ENCODE data around the gene SETD5.

SETD5 gene

DNA sequence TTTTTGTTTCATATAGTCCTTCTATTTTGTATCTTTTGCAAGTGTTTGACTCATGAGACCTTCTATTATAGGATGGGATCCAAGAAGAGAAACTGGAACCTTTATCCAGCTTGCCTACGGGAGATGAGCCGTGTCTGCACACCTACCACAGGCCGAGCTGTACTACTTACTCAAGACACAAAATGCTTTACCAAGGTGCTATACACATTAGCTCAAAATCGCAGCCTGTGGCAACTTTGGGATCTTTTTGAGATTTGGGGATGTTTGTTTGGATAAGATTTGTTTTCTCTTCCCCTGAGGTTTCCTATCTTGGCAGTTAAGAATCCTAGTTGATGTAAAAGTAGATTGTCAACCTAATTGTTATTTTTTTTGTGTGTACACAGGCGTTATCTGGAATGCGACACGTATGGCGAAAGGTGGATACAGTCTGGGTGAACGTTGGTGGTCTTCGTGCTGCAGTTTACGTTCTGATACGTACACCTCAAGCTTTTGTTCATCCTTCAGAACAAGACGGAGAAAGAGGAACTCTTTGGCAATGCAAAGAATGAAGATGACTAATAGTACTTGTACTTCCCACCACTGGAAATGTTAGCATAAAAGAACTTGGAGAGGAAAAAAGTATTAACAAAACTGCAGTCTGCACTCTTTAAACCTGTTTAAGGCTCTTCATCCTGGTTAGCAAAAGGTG is 13.1 kb upstream of the SETD5 start:
- H3K4me1 ChIP-seq (ENCODE audit: insufficient read depth, low read length): peaks cover 4% of the 10 kb centered on the region
- peaks cover 41% of the 10 kb centered on the region for H3K36me3 ChIP-seq (ENCODE audit: insufficient read depth, low read length)
- H3K9me3 ChIP-seq (ENCODE audit: low read length): no peaks in the 10 kb centered on the region
- H2AFZ ChIP-seq (ENCODE audit: low read depth, low read length): no peak overlapping the region
- no peak overlapping the region for H3K4me3 ChIP-seq (ENCODE audit: low read length)
- H3K27me3 ChIP-seq (ENCODE audit: insufficient read depth, low read length): no peaks in the 10 kb centered on the region

GRCh38 chr3:9385187-9386077 is 12.0 kb upstream of the SETD5 start:
- H3K36me3 ChIP-seq (ENCODE audit: insufficient read depth, low read length): peaks cover 51% of the 10 kb centered on the region
- H2AFZ ChIP-seq (ENCODE audit: low read depth, low read length): no peak overlapping the region
- no peaks in the 10 kb centered on the region for H3K9me3 ChIP-seq (ENCODE audit: low read length)
- no peak overlapping the region for H3K4me3 ChIP-seq (ENCODE audit: low read length)
- H3K27me3 ChIP-seq (ENCODE audit: insufficient read depth, low read length): no peaks in the 10 kb centered on the region
- no peaks in the 10 kb centered on the region for H3K4me1 ChIP-seq (ENCODE audit: insufficient read depth, low read length)

- H3K4me3 ChIP-seq (ENCODE audit: low read length): no peak overlapping the region
- no peaks in the 10 kb centered on the region for H3K27me3 ChIP-seq (ENCODE audit: insufficient read depth, low read length)
- no peak overlapping the region for H2AFZ ChIP-seq (ENCODE audit: low read depth, low read length)
- H3K9me3 ChIP-seq (ENCODE audit: low read length): no peaks in the 10 kb centered on the region
- peaks cover 58% of the 10 kb centered on the region for H3K36me3 ChIP-seq (ENCODE audit: insufficient read depth, low read length)
- H3K4me1 ChIP-seq (ENCODE audit: insufficient read depth, low read length): no peaks in the 10 kb centered on the region
Measured at GRCh38 chr3:9386078-9386459, 11.3 kb upstream of the SETD5 start.

- Histone ChIP-seq H2AFZ (ENCODE audit: low read depth, low read length) (no peak overlapping the region), H3K9me3 (ENCODE audit: low read length) (no peaks in the 10 kb centered on the region), H3K4me3 (ENCODE audit: low read length) (no peak overlapping the region), H3K36me3 (ENCODE audit: insufficient read depth, low read length) (peaks cover 64% of the 10 kb centered on the region), H3K4me1 (ENCODE audit: insufficient read depth, low read length) (no peaks in the 10 kb centered on the region), H3K27me3 (ENCODE audit: insufficient read depth, low read length) (no peaks in the 10 kb centered on the region)
Measured at GRCh38 chr3:9386501-9387321, 10.7 kb upstream of the SETD5 start.

GRCh38 chr3:9387322-9387655 is 10.1 kb upstream of the SETD5 start:
- H2AFZ ChIP-seq (ENCODE audit: low read depth, low read length): no peak overlapping the region
- peaks cover 70% of the 10 kb centered on the region for H3K36me3 ChIP-seq (ENCODE audit: insufficient read depth, low read length)
- H3K27me3 ChIP-seq (ENCODE audit: insufficient read depth, low read length): no peaks in the 10 kb centered on the region
- no peaks in the 10 kb centered on the region for H3K4me1 ChIP-seq (ENCODE audit: insufficient read depth, low read length)
- H3K9me3 ChIP-seq (ENCODE audit: low read length): no peaks in the 10 kb centered on the region
- no peak overlapping the region for H3K4me3 ChIP-seq (ENCODE audit: low read length)

GRCh38 chr3:9388142-9388541 is 9.3 kb upstream of the SETD5 start:
- Histone ChIP-seq H3K9me3 (ENCODE audit: low read length) (no peaks in the 10 kb centered on the region), H2AFZ (ENCODE audit: low read depth, low read length) (no peak overlapping the region), H3K4me1 (ENCODE audit: insufficient read depth, low read length) (peaks cover 2% of the 10 kb centered on the region), H3K4me3 (ENCODE audit: low read length) (no peak overlapping the region), H3K36me3 (ENCODE audit: insufficient read depth, low read length) (peaks cover 78% of the 10 kb centered on the region), H3K27me3 (ENCODE audit: insufficient read depth, low read length) (no peaks in the 10 kb centered on the region)

DNA sequence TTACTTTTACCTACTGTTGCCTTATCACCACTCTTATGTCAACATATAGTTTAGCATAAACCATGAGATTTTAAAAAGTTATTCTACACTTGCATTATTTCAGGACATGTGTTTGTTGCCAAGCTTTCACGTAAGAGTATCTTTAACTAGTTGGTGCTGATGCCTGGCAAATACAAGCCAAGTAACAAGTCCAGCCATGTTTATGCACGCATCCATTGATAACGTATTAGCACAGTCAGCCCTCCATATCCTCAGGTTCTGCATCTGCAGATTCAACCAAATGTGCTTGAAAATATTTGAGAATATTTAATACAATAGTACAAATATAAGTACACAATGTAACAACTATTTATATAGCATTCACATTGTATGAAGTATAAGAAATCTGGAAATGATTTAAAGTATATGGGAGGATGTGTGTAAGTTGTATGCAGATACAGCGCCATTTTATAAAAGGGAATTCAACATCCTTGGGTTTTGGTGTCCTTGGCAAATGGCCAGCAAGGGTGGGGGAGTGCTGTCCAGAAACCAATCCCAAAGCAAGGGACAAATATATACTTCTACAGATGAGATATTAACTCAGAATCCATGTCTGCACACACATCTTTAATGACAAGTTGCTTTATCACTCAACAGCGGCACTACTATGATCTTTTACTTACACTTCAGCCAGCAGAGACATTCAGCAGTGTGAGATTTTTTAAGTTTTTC is 8.7 kb upstream of the SETD5 start:
- Histone ChIP-seq H3K9me3 (ENCODE audit: low read length) (no peaks in the 10 kb centered on the region), H3K36me3 (ENCODE audit: insufficient read depth, low read length) (peaks cover 84% of the 10 kb centered on the region), H3K4me1 (ENCODE audit: insufficient read depth, low read length) (peaks cover 8% of the 10 kb centered on the region), H3K4me3 (ENCODE audit: low read length) (no peak overlapping the region), H3K27me3 (ENCODE audit: insufficient read depth, low read length) (no peaks in the 10 kb centered on the region), H2AFZ (ENCODE audit: low read depth, low read length) (no peak overlapping the region)

DNA sequence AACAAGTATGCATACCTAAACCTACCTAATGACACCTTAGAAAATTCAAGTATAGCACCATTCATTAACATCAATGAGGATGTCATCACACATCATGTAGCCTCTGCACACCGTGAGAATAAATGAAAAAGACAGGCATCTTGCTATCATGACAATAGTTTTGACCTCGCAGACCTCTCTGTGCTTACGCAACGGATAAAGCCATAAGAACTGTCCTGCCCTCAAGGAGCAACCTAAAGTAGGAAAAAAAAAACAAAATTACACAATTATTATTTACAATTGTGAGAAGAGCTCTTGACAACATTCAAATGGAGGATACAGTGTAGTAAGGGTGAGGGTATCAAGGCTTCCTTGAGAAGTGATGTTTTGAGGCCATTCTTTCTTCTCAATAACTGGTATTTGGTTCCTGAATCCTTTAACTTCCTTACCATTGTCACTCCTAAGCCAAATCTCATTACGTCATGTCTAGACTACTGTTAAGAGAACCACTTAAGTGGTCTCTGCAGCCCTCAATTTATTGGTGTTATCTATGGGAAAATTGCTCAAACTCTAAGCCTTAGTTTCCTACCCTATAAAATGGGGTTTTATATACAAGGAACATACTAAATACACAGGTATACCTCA is 7.0 kb upstream of the SETD5 start:
- Histone ChIP-seq H3K4me3 (ENCODE audit: low read length) (no peak overlapping the region), H3K4me1 (ENCODE audit: insufficient read depth, low read length) (peaks cover 25% of the 10 kb centered on the region), H3K27me3 (ENCODE audit: insufficient read depth, low read length) (no peaks in the 10 kb centered on the region), H3K36me3 (ENCODE audit: insufficient read depth, low read length) (peaks cover 97% of the 10 kb centered on the region), H2AFZ (ENCODE audit: low read depth, low read length) (no peak overlapping the region), H3K9me3 (ENCODE audit: low read length) (no peaks in the 10 kb centered on the region)

DNA sequence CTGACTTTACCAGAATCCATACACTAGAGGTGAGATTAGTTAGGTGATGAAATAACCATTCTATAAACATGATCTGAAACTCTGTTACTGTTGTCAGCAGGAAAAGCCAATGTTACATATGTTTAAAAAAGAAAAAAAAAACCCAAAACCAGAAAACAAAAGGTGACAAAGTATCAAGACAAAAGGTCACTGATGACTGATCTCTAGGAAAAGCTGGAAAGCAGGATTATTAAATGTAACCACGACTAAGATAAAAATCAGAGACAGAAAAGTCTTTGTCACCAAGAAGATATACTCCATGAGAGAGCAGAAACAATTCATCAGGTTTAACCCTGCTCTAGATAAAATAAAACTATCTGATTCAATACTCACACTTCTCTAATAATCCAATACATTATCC is 5.4 kb upstream of the SETD5 start:
- Histone ChIP-seq H2AFZ (ENCODE audit: low read depth, low read length) (no peak overlapping the region), H3K36me3 (ENCODE audit: insufficient read depth, low read length) (peaks cover 85% of the 10 kb centered on the region), H3K27me3 (ENCODE audit: insufficient read depth, low read length) (no peaks in the 10 kb centered on the region), H3K4me3 (ENCODE audit: low read length) (no peak overlapping the region), H3K9me3 (ENCODE audit: low read length) (no peaks in the 10 kb centered on the region), H3K4me1 (ENCODE audit: insufficient read depth, low read length) (peaks cover 30% of the 10 kb centered on the region)

DNA sequence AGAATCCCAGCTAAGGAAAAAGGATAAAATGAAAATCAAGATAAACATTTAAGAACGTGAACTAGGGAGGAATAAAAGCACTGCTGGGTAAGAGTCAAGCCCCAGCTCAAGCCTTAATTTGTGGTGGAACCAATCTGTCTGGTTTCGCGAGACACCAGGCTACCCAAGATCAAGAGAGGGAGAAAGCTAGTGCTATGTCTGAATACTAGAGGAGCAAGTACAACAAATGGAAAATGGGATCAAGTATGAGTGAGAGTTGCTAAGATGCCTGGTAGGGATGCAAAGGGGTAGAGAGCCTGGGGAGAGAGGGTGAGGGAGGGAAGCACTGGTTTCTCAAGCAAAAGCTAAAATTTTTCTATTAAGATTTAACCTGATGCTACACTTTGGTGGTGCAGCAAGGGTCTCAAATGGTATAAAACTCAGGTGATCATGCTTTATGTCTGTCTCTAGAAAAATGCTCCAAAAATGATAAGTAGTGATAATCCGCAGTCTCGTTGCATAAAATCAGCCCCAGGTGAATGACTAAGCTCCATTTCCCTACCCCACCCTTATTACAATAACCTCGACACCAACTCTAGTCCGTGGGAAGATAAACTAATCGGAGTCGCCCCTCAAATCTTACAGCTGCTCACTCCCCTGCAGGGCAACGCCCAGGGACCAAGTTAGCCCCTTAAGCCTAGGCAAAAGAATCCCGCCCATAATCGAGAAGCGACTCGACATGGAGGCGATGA is 1.7 kb upstream of the SETD5 start:
- Histone ChIP-seq H3K4me1 (ENCODE audit: insufficient read depth, low read length) (peaks cover 40% of the 10 kb centered on the region), H3K36me3 (ENCODE audit: insufficient read depth, low read length) (peaks cover 49% of the 10 kb centered on the region), H2AFZ (ENCODE audit: low read depth, low read length) (no peak overlapping the region), H3K4me3 (ENCODE audit: low read length) (peak overlapping the region; percentile 70), H3K9me3 (ENCODE audit: low read length) (no peaks in the 10 kb centered on the region), H3K27me3 (ENCODE audit: insufficient read depth, low read length) (no peaks in the 10 kb centered on the region)

GRCh38 chr3:9396301-9396631 is 1.1 kb upstream of the SETD5 start:
- peaks cover 44% of the 10 kb centered on the region for H3K36me3 ChIP-seq (ENCODE audit: insufficient read depth, low read length)
- H3K4me1 ChIP-seq (ENCODE audit: insufficient read depth, low read length): peaks cover 45% of the 10 kb centered on the region
- H3K27me3 ChIP-seq (ENCODE audit: insufficient read depth, low read length): no peaks in the 10 kb centered on the region
- H2AFZ ChIP-seq (ENCODE audit: low read depth, low read length): no peak overlapping the region
- H3K9me3 ChIP-seq (ENCODE audit: low read length): no peaks in the 10 kb centered on the region
- H3K4me3 ChIP-seq (ENCODE audit: low read length): peak overlapping the region; percentile 70

Data from neuron (in vitro differentiated cells).